DND-41 (cell line): ENCODE results near the gene SNRPB2.

Source experiments
- ATAC-seq: fragments of 200-7000 bp; cut with Tn5 transposase; 3 replicates; pipeline ENCODE4 v1.9.1; 2021; ENCODE audit warnings: low read depth; ENCODE audit not compliant: insufficient read depth
- DNase-seq: peaks from one replicate; pipeline ENCODE4 v3.0.0-alpha.2; 2020
- H2AFZ ChIP-seq: 2 replicates; pipeline ENCODE4 v1.6.0; 2012; ENCODE audit warnings: low read depth, low read length
- H3K27ac ChIP-seq: 2 replicates; pipeline ENCODE4 v1.5.1; 2012; ENCODE audit warnings: low read length, inconsistent platforms
- H3K27me3 ChIP-seq: fragments of 200-600 bp; sonication (generic); 2 replicates; pipeline ENCODE4 v1.6.0; 2012; ENCODE audit warnings: low read length, mild to moderate bottlenecking, inconsistent platforms; ENCODE audit not compliant: insufficient read depth, poor library complexity
- H3K36me3 ChIP-seq: 2 replicates; pipeline ENCODE4 v1.5.1; 2012; ENCODE audit warnings: low read length, inconsistent platforms; ENCODE audit not compliant: insufficient read depth
- H3K4me1 ChIP-seq: 2 replicates; pipeline ENCODE4 v1.5.1; 2012; ENCODE audit warnings: mild to moderate bottlenecking, low read length; ENCODE audit not compliant: insufficient read depth
- H3K4me2 ChIP-seq: 2 replicates; pipeline ENCODE4 v1.6.0; 2012; ENCODE audit warnings: mild to moderate bottlenecking, moderate library complexity, low read length, inconsistent platforms; ENCODE audit not compliant: insufficient read depth
- H3K4me3 ChIP-seq, 2 experiments: fragments of 200-600 bp in 1 of 2; shearing (Covaris generic) in 1 of 2; 2 replicates each; pipeline ENCODE4 v1.5.1; 2012 to 2016; ENCODE audit warnings: inconsistent platforms in 2 of 2, low read length in 2 of 2, mild to moderate bottlenecking in 2 of 2, low read depth in 1 of 2, moderate library complexity in 1 of 2
- H3K79me2 ChIP-seq: 2 replicates; pipeline ENCODE4 v1.6.0; 2012; ENCODE audit warnings: low read length, inconsistent platforms; ENCODE audit not compliant: insufficient read depth
- H3K9ac ChIP-seq: 2 replicates; pipeline ENCODE4 v1.6.0; 2012; ENCODE audit warnings: low read depth, mild to moderate bottlenecking, inconsistent platforms, low read length, moderate library complexity
- H3K9me3 ChIP-seq: 2 replicates; pipeline ENCODE4 v1.5.1; 2012; ENCODE audit warnings: low read length, moderate library complexity, mild to moderate bottlenecking, inconsistent platforms; ENCODE audit not compliant: insufficient read depth, severe bottlenecking
- H4K20me1 ChIP-seq: 2 replicates; pipeline ENCODE4 v1.6.0; 2012; ENCODE audit warnings: low read length; ENCODE audit not compliant: insufficient read depth
- CTCF ChIP-seq: IDR thresholded peaks from 2 replicates; pipeline ENCODE4 v1.5.1; 2012; ENCODE audit warnings: borderline replicate concordance, low read length, moderate library complexity, mild to moderate bottlenecking; ENCODE audit not compliant: poor library complexity, severe bottlenecking; ENCODE audit errors: extremely low read depth
- EZH2 ChIP-seq: IDR thresholded peaks from 3 replicates; pipeline ENCODE4 v1.6.1; 2012; ENCODE audit warnings: borderline replicate concordance, low read depth, mild to moderate bottlenecking, moderate library complexity, low read length, inconsistent platforms; ENCODE audit not compliant: severe bottlenecking

The SNRPB2 gene

GRCh38 chr20:16710781-16711180 lies 19.0 kb upstream of the SNRPB2 start:
- DNase-seq: no peak
- peaks cover 25% of the 10 kb centered on the region for H3K27me3 ChIP-seq
- H3K9me3 ChIP-seq: peaks cover 3% of the 10 kb centered on the region
- no peak for ATAC-seq
- H3K4me1 ChIP-seq: peaks cover 22% of the 10 kb centered on the region
- H2AFZ ChIP-seq: no peak overlapping the region
- no peak overlapping the region for H3K27ac ChIP-seq
- H3K9ac ChIP-seq: no peak overlapping the region
- no peaks in the 10 kb centered on the region for H4K20me1 ChIP-seq
- H3K79me2 ChIP-seq: no peaks in the 10 kb centered on the region
- no peak overlapping the region for H3K4me2 ChIP-seq
- TF ChIP-seq EZH2 (no peak), CTCF (no peak)
- no peak overlapping the region for H3K4me3 ChIP-seq
- H3K36me3 ChIP-seq: no peaks in the 10 kb centered on the region

DNA sequence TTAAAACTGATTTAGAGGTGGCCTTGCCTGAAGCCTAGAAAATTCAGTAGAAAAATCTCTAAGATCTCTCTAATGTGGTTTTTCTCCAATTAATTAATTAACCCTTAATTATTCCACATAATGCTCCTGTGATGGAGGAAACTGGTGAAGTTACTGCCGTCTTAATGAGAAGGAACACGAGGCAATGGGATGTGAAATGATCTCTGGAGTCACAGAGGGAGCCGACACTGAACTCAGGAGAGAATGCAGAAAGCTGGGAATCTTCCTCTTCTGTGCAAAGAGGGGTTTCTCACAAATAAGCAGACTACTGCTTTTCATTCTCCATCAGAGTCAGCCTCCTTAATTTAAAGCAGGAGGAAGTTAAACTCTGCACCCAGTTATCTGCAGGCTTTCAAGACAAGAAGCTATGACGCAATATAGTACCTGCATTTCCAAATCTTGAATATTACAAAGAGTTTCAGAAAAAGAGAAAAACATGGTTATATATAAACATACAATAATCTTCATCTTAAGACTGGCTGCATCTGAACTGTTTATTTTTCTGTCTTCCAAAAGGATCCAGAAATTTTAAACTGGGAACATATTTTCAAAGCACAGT lies 18.1 kb upstream of the SNRPB2 start:
- Histone ChIP-seq H3K9me3 (no peaks in the 10 kb centered on the region), H4K20me1 (no peaks in the 10 kb centered on the region), H3K4me3 (no peak overlapping the region), H3K9ac (no peak overlapping the region), H3K79me2 (no peaks in the 10 kb centered on the region), H3K4me2 (no peak overlapping the region), H3K27me3 (peaks cover 25% of the 10 kb centered on the region), H3K27ac (no peak overlapping the region), H2AFZ (no peak overlapping the region), H3K4me1 (peaks cover 22% of the 10 kb centered on the region), H3K36me3 (no peaks in the 10 kb centered on the region)
- no peak for TF ChIP-seq EZH2
- TF ChIP-seq CTCF: no peak
- ATAC-seq (no peak), DNase-seq (no peak)

DNA sequence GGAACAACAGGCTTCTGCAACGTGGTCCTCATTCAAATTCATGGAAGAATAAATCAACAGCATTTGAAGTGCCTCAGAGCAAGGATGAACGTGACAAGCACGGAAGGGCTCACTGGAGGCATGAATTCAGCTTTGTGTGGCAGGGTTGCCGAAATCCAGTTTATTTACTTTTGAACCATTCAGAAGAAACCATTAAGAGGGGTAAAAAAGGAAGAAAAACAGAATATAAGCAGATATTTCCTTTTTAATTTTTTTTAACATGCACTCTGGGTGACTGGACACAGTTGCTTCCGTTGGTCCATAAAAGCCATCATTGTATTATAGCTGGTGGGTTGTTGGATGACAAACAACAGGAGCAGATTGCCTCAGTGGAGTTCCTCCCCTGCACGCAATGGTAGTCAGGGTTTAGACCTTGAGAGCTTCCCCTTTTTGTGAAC lies 17.3 kb upstream of the SNRPB2 start:
- no peak overlapping the region for H2AFZ ChIP-seq
- H3K27ac ChIP-seq: no peak overlapping the region
- H3K9ac ChIP-seq: no peak overlapping the region
- peaks cover 25% of the 10 kb centered on the region for H3K27me3 ChIP-seq
- H4K20me1 ChIP-seq: no peaks in the 10 kb centered on the region
- H3K4me1 ChIP-seq: peaks cover 22% of the 10 kb centered on the region
- no peaks in the 10 kb centered on the region for H3K36me3 ChIP-seq
- H3K4me3 ChIP-seq: no peak overlapping the region
- ATAC-seq: no peak
- no peak for DNase-seq
- H3K9me3 ChIP-seq: no peaks in the 10 kb centered on the region
- TF ChIP-seq EZH2 (no peak), CTCF (no peak)
- no peak overlapping the region for H3K4me2 ChIP-seq
- H3K79me2 ChIP-seq: no peaks in the 10 kb centered on the region

DNA sequence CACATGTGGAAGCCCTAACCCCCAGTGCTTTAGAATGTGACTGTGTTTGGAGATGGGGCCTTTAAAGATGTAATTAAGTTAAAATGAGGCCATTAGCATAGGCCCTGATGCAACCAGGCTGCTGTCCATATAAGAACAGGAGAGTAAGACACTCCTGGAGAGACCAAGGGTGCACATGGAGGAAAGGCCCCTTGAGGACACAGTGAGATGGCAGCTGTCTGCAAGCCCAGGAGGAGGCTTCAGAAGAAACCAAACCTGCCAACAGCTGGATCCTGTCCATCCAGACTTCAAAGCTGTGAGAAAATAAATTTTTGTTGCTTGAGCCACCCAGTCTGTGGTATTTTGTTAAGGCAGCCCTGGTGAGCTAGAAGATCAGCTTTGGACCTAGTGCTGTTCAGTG lies 16.8 kb upstream of the SNRPB2 start:
- Histone ChIP-seq H3K27ac (no peak overlapping the region), H3K9ac (no peak overlapping the region), H3K27me3 (peaks cover 25% of the 10 kb centered on the region), H3K4me2 (no peak overlapping the region), H2AFZ (no peak overlapping the region), H3K9me3 (no peaks in the 10 kb centered on the region), H3K79me2 (no peaks in the 10 kb centered on the region), H3K4me3 (no peak overlapping the region), H3K4me1 (peaks cover 17% of the 10 kb centered on the region), H4K20me1 (no peaks in the 10 kb centered on the region), H3K36me3 (no peaks in the 10 kb centered on the region)
- no peak for TF ChIP-seq EZH2
- TF ChIP-seq CTCF: no peak
- ATAC-seq (no peak), DNase-seq (no peak)
